Peyer's patch (tissue), 4 donors: Measurements from ENCODE around the gene BRIP1. TPM values are rescaled to one million over a fixed set of nuclear protein-coding genes. Genes with fewer than 3 reads are reported as not detected.
"Not testable (repeated sequence)": the region's sequence is repeated elsewhere in the genome, so short reads cannot be mapped to it uniquely, and the experiment has no call there.

Source experiments
- DNase-seq, 3 donors: peaks; one replicate each; pipeline ENCODE4 v3.0.0-alpha.2; 2017 to 2019
- H3K27ac ChIP-seq, 4 donors: fragments of 200-600 bp; sonication (generic); one replicate each; pipeline ENCODE4 v1.5.1; 2016 to 2019
- H3K27me3 ChIP-seq, 2 donors: fragments of 200-600 bp; sonication (generic); one replicate each; pipeline ENCODE4 v1.5.1; 2019
- H3K36me3 ChIP-seq, 3 donors: fragments of 200-600 bp; sonication (generic); one replicate each; pipeline ENCODE4 v1.5.1; 2016 to 2019
- H3K4me1 ChIP-seq, 4 donors: fragments of 200-600 bp; sonication (generic); one replicate each; pipeline ENCODE4 v1.5.1; 2016 to 2019
- H3K4me3 ChIP-seq, 4 donors: fragments of 200-600 bp; sonication (generic); 1 replicate in 3 of 4; 2 replicates in 1 of 4; pipeline ENCODE4 v1.5.1; 2016 to 2019; ENCODE audit warnings: mild to moderate bottlenecking in 1 of 4
- H3K9me3 ChIP-seq, 4 donors: fragments of 200-600 bp; sonication (generic); one replicate each; pipeline ENCODE4 v1.5.1; 2016 to 2019; ENCODE audit warnings: mild to moderate bottlenecking in 1 of 4
- CTCF ChIP-seq, 6 experiments: fragments of 450-650 bp in 4 of 6; fragments of 200-600 bp in 2 of 6; sonication (generic) in 1 of 6; IDR thresholded peaks; one replicate each; pipeline ENCODE4 v1.5.1; 2017 to 2019; ENCODE audit warnings: antibody characterized with exemption in 6 of 6, mild to moderate bottlenecking in 3 of 6, moderate library complexity in 1 of 6
- POLR2A ChIP-seq, 2 donors: fragments of 450-650 bp; IDR thresholded peaks; one replicate each; pipeline ENCODE4 v1.5.1; 2017; ENCODE audit warnings: antibody characterized with exemption in 2 of 2, mild to moderate bottlenecking in 2 of 2, moderate library complexity in 2 of 2
- total RNA-seq, 4 donors: library from RNA; depleted of rRNA; stranded (reverse); fragments of >200 nt; gene quantifications; one replicate each; pipeline ENCODE4 v1.1.0, GENCODE V29; 2016

The BRIP1 gene
- total RNA-seq, 4 donors from 2014 or later: 4.3 to 13.2 (median 4.5) TPM

GRCh38 chr17:61672140-61672539, 191.2 kb downstream of the BRIP1 start:
- TF ChIP-seq POLR2A (IDR thresholded peaks at IDR 0.05): no peak
- no peak for TF ChIP-seq CTCF (IDR thresholded peaks at IDR 0.05)
- Histone ChIP-seq H3K36me3 (no peaks in the 10 kb centered on the region), H3K9me3 (no peaks in the 10 kb centered on the region), H3K27me3 (no peaks in the 10 kb centered on the region), H3K4me1 (no peaks in the 10 kb centered on the region), H3K27ac (no peak overlapping the region), H3K4me3 (no peak overlapping the region)
- DNase-seq: no peak

GRCh38 chr17:61670691-61671090, 192.6 kb downstream of the BRIP1 start:
- no peak overlapping the region for H3K27ac ChIP-seq
- H3K27me3 ChIP-seq: no peaks in the 10 kb centered on the region
- H3K9me3 ChIP-seq: no peaks in the 10 kb centered on the region
- no peaks in the 10 kb centered on the region for H3K36me3 ChIP-seq
- H3K4me1 ChIP-seq: no peaks in the 10 kb centered on the region
- no peak for DNase-seq
- H3K4me3 ChIP-seq: no peak overlapping the region
- TF ChIP-seq CTCF (IDR thresholded peaks at IDR 0.05) (no peak), POLR2A (IDR thresholded peaks at IDR 0.05) (no peak)

GRCh38 chr17:61669522-61669921, 193.8 kb downstream of the BRIP1 start:
- Histone ChIP-seq H3K4me1 (no peaks in the 10 kb centered on the region), H3K4me3 (no peak overlapping the region), H3K27ac (no peak overlapping the region), H3K27me3 (no peaks in the 10 kb centered on the region), H3K36me3 (no peaks in the 10 kb centered on the region), H3K9me3 (no peaks in the 10 kb centered on the region)
- TF ChIP-seq CTCF (IDR thresholded peaks at IDR 0.05) (no peak), POLR2A (IDR thresholded peaks at IDR 0.05) (no peak)
- no peak for DNase-seq

DNA sequence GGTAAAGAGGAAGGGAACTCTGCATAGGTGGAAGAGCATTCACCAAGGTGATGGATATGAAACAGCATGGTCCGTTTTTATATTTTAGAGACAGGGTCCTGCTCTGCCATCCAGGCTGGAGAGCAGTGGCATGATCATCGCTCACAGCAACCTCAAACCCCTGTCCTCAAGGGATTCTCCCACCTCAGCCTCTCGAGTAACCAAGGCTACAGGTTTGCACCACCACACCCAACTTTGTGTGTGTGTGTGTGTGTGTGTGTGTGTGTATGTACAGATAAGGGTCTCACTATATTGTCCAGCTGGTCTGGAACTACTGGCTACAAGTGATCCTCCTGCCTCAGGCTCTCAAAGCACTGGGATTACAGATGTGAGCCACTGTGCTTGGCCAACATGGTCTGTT, 194.8 kb downstream of the BRIP1 start:
- TF ChIP-seq POLR2A (IDR thresholded peaks at IDR 0.05): no peak
- no peak for TF ChIP-seq CTCF (IDR thresholded peaks at IDR 0.05)
- DNase-seq: no peak
- Histone ChIP-seq H3K36me3 (no peaks in the 10 kb centered on the region), H3K4me3 (no peak overlapping the region), H3K9me3 (no peaks in the 10 kb centered on the region), H3K27ac (no peak overlapping the region), H3K27me3 (no peaks in the 10 kb centered on the region), H3K4me1 (no peaks in the 10 kb centered on the region)

DNA sequence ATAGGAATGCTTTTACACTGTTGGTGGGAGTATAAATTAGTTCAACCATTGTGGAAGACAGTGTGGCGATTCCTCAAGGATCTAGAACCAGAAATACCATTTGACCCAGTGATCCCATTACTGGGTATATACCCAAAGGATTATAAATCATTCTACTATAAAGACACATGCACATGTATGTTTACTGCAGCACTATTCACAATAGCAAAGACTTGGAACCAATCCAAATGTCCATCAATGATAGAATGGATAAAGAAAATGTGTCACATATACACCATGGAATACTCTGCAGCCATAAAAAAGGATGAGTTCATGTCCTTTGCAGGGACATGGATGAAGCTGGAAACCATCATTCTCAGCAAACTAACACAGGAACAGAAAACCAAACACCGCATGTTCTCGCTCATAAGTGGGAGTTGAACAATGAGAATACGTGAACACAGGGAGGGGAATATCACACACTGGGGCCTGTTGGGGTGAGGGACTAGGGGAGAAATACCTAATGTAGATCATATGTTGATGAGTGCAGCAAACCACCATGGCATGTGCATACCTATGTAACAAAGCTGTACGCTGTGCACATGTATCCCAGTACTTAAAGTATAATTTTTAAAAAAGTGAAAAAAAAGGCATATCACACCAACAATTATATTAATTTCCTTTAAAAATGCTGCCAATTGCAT, 196.8 kb downstream of the BRIP1 start:
- not testable (repeated sequence) for H3K36me3 ChIP-seq, H3K4me3 ChIP-seq, H3K27ac ChIP-seq, H3K9me3 ChIP-seq, H3K4me1 ChIP-seq, H3K27me3 ChIP-seq, DNase-seq

DNA sequence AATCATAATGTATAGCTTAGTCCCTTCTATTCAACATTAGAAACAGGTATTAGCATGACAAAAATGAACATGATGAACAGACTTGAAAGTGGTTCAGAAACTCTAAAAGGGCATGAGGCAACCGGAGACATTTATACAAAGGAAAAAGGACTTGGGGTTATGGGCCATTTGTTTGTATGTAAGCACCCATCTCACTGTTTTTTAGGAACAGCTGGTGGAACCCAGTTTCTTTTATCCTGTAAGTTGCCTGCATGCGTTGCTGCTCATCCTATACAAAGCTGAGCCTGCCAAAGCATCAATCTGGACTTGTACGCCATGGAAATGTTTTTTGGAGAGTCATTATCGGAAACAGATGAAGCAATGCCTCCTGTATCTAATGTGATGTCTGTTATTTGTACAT, 200.0 kb downstream of the BRIP1 start:
- H3K4me3 ChIP-seq: no peak overlapping the region
- H3K27me3 ChIP-seq: no peaks in the 10 kb centered on the region
- no peaks in the 10 kb centered on the region for H3K9me3 ChIP-seq
- TF ChIP-seq POLR2A (IDR thresholded peaks at IDR 0.05) (no peak), CTCF (IDR thresholded peaks at IDR 0.05) (no peak)
- no peak for DNase-seq
- no peaks in the 10 kb centered on the region for H3K4me1 ChIP-seq
- no peak overlapping the region for H3K27ac ChIP-seq
- H3K36me3 ChIP-seq: no peaks in the 10 kb centered on the region
